ENCODE data around the gene GSTP1. TPM values are rescaled to one million over a fixed set of nuclear protein-coding genes. Genes with fewer than 3 reads are reported as not detected.

GSTP1 gene
- total and polyA plus RNA-seq, 9 of the 15 experiments (the other 6 are each of a cell fraction or from before 2014, with no cell fraction given): 592 to 2,150 (median 1,204) TPM

DNA sequence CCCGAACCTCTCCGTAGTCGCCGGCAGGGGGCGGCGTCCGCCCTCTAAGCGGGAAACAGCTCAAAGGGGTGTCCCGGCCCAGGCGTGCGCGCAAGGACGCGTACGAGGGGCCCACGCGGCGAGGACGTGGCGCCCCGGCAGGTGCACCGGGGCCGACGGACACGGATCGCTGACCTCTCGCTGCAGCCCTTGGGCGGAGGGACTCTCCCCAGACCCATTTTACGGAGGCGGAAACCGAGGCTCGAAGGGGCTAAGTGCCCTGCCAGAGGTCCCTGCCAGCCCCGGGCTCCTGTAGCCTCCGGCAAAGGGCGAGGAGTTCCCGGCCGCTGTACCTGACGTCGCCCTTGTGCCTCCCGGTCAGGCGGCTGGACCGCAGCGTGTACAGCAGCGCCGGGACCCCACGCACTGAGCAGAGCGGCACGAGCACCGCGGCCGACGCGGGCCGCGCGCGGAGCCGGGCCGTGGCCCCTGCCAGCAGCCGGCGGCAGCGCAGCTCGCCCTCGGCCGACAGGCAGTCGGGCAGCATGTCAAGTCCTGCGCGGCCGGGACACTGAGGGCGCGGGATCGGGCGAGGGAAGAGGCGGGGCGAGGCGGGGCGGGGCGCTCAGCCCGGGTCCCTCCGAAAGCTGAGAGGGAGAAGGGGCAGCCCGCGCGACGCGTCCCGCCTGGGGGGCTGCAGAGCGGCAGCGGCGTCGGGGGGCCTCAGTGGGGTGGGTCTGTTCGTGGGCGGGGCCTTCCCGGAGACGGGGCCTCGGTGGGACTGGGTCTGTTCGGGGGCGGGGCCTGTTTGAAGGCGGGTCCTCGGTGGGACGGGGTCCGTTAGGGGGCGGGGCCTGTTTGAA, 46.0 kb downstream of the GSTP1 start, which contains the start of gene NUDT8 (continued):
- TF ChIP-seq, protein P1, sequence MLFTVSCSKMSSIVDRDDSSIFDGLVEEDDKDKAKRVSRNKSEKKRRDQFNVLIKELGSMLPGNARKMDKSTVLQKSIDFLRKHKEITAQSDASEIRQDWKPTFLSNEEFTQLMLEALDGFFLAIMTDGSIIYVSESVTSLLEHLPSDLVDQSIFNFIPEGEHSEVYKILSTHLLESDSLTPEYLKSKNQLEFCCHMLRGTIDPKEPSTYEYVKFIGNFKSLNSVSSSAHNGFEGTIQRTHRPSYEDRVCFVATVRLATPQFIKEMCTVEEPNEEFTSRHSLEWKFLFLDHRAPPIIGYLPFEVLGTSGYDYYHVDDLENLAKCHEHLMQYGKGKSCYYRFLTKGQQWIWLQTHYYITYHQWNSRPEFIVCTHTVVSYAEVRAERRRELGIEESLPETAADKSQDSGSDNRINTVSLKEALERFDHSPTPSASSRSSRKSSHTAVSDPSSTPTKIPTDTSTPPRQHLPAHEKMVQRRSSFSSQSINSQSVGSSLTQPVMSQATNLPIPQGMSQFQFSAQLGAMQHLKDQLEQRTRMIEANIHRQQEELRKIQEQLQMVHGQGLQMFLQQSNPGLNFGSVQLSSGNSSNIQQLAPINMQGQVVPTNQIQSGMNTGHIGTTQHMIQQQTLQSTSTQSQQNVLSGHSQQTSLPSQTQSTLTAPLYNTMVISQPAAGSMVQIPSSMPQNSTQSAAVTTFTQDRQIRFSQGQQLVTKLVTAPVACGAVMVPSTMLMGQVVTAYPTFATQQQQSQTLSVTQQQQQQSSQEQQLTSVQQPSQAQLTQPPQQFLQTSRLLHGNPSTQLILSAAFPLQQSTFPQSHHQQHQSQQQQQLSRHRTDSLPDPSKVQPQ (CRISPR knock-in tag; IDR thresholded peaks at IDR 0.05; ENCODE audit: borderline replicate concordance): no peak
- TF ChIP-seq ZNF444 (CRISPR knock-in tag; IDR thresholded peaks at IDR 0.05): no peak
- no peak for TF ChIP-seq ZNF140 (CRISPR knock-in tag; IDR thresholded peaks at IDR 0.05)
- TF ChIP-seq SRSF3 (IDR thresholded peaks at IDR 0.05; ENCODE audit: insufficient read depth, low read length): no peak
- TF ChIP-seq PCBP2 (IDR thresholded peaks at IDR 0.05; ENCODE audit: low read depth, low read length, poor library complexity, severe bottlenecking): no peak
- peak; percentile 88 for TF ChIP-seq RBFOX2 (IDR thresholded peaks at IDR 0.05; ENCODE audit: low read depth, low read length)
- TF ChIP-seq ARID1B (IDR thresholded peaks at IDR 0.05): no peak; the same call in 1 of the 2 replicates
- TF ChIP-seq E2F6 (IDR thresholded peaks at IDR 0.05; ENCODE audit: borderline replicate concordance in 1 of 2, extremely low read depth in 1 of 2, insufficient read depth in 1 of 2, insufficient read length in 1 of 2, low read depth in 1 of 2, low read length in 1 of 2, poor library complexity in 1 of 2, severe bottlenecking in 1 of 2): peak; percentile 99
- TF ChIP-seq, protein P2, sequence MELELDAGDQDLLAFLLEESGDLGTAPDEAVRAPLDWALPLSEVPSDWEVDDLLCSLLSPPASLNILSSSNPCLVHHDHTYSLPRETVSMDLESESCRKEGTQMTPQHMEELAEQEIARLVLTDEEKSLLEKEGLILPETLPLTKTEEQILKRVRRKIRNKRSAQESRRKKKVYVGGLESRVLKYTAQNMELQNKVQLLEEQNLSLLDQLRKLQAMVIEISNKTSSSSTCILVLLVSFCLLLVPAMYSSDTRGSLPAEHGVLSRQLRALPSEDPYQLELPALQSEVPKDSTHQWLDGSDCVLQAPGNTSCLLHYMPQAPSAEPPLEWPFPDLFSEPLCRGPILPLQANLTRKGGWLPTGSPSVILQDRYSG (tag; conservative IDR thresholded peaks at IDR 0.05; ENCODE audit: low read depth): no peak
- TF ChIP-seq ZNF436 (CRISPR knock-in tag; IDR thresholded peaks at IDR 0.05): no peak
- TF ChIP-seq JUN (IDR thresholded peaks at IDR 0.05; ENCODE audit: borderline replicate concordance, low read depth, low read length): peak; percentile 8; the same call in 1 of the 2 replicates
- TF ChIP-seq JUN (CRISPR knock-in tag; IDR thresholded peaks at IDR 0.05; ENCODE audit: borderline replicate concordance): peak; percentile 59; the same call in 1 of the 2 replicates
- no peak for TF ChIP-seq EWSR1 (IDR thresholded peaks at IDR 0.05; ENCODE audit: borderline replicate concordance, low read depth, partially characterized antibody)
- TF ChIP-seq FOXJ3 (CRISPR knock-in tag; IDR thresholded peaks at IDR 0.05): no peak
- no peak for TF ChIP-seq DACH1 (IDR thresholded peaks at IDR 0.05; ENCODE audit: partially characterized antibody)
- peak; percentile 88; the same call in 1 of the 2 replicates for TF ChIP-seq TARDBP (IDR thresholded peaks at IDR 0.05)
- peak; percentile 89 for TF ChIP-seq ZBTB33 (CRISPR knock-in tag; IDR thresholded peaks at IDR 0.05)
- TF ChIP-seq EP300 (IDR thresholded peaks at IDR 0.05; ENCODE audit: low read length): no peak
- no peak for TF ChIP-seq NFE2 (IDR thresholded peaks at IDR 0.05; ENCODE audit: low read depth)
- peak; percentile 55 for TF ChIP-seq CCNT2 (IDR thresholded peaks at IDR 0.05; ENCODE audit: borderline replicate concordance, extremely low read depth, insufficient read length, low read depth, low read length)
